SK-N-SH (cell line): ENCODE measurements around the gene TLE5. TPM values are rescaled to one million over a fixed set of nuclear protein-coding genes. Genes with fewer than 3 reads are reported as not detected.

Source experiments
- CTCF ChIA-PET: fragments of 300-600, 350-600 bp; formaldehyde crosslinking; extraction: SDS; loops from one replicate; lab custom pipeline; 2021; lab: Yijun Ruan, JAX
- POLR2A ChIA-PET: fragments of 350-600 bp; sonication (Branson Sonifier 250); formaldehyde crosslinking; extraction: SDS; loops from one replicate; lab custom pipeline; 2020; ENCODE audit warnings: antibody characterized with exemption, inconsistent platforms; lab: Yijun Ruan, JAX
- DNase-seq: peaks from one replicate; pipeline ENCODE4 v3.0.0; 2012
- H2AFZ ChIP-seq: fragments of 200-600 bp; sonication (generic); 2 replicates; pipeline ENCODE4 v1.8.1; 2016; ENCODE audit warnings: antibody characterized with exemption, mild to moderate bottlenecking, low read depth
- H3F3A ChIP-seq: fragments of 200-600 bp; sonication (generic); replicated peaks from 2 replicates; pipeline ENCODE3; 2016; ENCODE audit warnings: antibody characterized with exemption, mild to moderate bottlenecking; ENCODE audit not compliant: insufficient read depth
- H3K27ac ChIP-seq, 2 experiments: fragments of 200-500 bp in 1 of 2; fragments of 200-600 bp in 1 of 2; sonication (Bioruptor generic) in 1 of 2; sonication (generic), shearing (Covaris generic) in 1 of 2; 2 replicates each; pipeline versions ENCODE4 v1.5.1 to v1.6.1; 2014 to 2016; ENCODE audit warnings: low read depth in 2 of 2, inconsistent platforms in 1 of 2, low read length in 1 of 2, mild to moderate bottlenecking in 1 of 2, mixed read lengths in 1 of 2
- H3K27me3 ChIP-seq: fragments of 200-600 bp; sonication (generic), shearing (Covaris generic); 2 replicates; pipeline ENCODE4 v1.6.1; 2016; ENCODE audit warnings: mixed run types; ENCODE audit not compliant: insufficient read depth
- H3K36me3 ChIP-seq, 2 experiments: fragments of 200-500 bp in 1 of 2; fragments of 200-600 bp in 1 of 2; sonication (Bioruptor generic) in 1 of 2; sonication (generic) in 1 of 2; replicated peaks in 1 of 2; 2 replicates each; pipeline versions ENCODE3 to v1.5.1; 2014 to 2016; ENCODE audit warnings: low read length in 1 of 2, mild to moderate bottlenecking in 1 of 2; ENCODE audit not compliant: insufficient read depth in 2 of 2, control insufficient read depth in 1 of 2
- H3K4me1 ChIP-seq, 2 experiments: fragments of 200-500 bp in 1 of 2; fragments of 200-600 bp in 1 of 2; sonication (Bioruptor generic) in 1 of 2; sonication (generic), shearing (Covaris generic) in 1 of 2; 2 replicates each; pipeline versions ENCODE4 v1.5.1 to v1.6.1; 2014 to 2016; ENCODE audit warnings: low read depth in 1 of 2, low read length in 1 of 2, mixed run types in 1 of 2; ENCODE audit not compliant: insufficient read depth in 2 of 2, control insufficient read depth in 1 of 2
- H3K4me2 ChIP-seq: fragments of 200-600 bp; sonication (generic), shearing (Covaris generic); 2 replicates; pipeline ENCODE4 v1.6.1; 2017; ENCODE audit warnings: mixed run types
- H3K4me3 ChIP-seq, 2 experiments: fragments of 200-500 bp in 1 of 2; fragments of 200-600 bp in 1 of 2; sonication (Bioruptor generic) in 1 of 2; sonication (generic), shearing (Covaris generic) in 1 of 2; 2 replicates each; pipeline versions ENCODE4 v1.5.1 to v1.8.1; 2014 to 2016; ENCODE audit warnings: low read depth in 2 of 2, inconsistent platforms in 1 of 2, low read length in 1 of 2, mild to moderate bottlenecking in 1 of 2, mixed read lengths in 1 of 2, moderate library complexity in 1 of 2
- H3K79me2 ChIP-seq: fragments of 200-600 bp; sonication (generic); 2 replicates; pipeline ENCODE4 v1.8.1; 2017; ENCODE audit warnings: mild to moderate bottlenecking; ENCODE audit not compliant: insufficient read depth
- H3K9ac ChIP-seq: fragments of 200-600 bp; sonication (generic); 2 replicates; pipeline ENCODE4 v1.6.1; 2017; ENCODE audit warnings: mixed run types
- H3K9me2 ChIP-seq: fragments of 200-600 bp; sonication (generic); 2 replicates; pipeline ENCODE4 v1.6.1; 2017; ENCODE audit warnings: mixed run types
- H3K9me3 ChIP-seq: fragments of 200-600 bp; sonication (generic); 2 replicates; pipeline ENCODE4 v1.6.1; 2017; ENCODE audit warnings: mixed run types, mild to moderate bottlenecking, moderate library complexity
- H4K20me1 ChIP-seq: fragments of 200-600 bp; sonication (generic); 2 replicates; pipeline ENCODE4 v1.6.1; 2017; ENCODE audit warnings: mild to moderate bottlenecking, mixed run types; ENCODE audit not compliant: insufficient read depth
- CHD2 ChIP-seq: fragments of 150-350 bp; IDR thresholded peaks from 2 replicates; pipeline ENCODE4 v1.6.1; 2018; ENCODE audit warnings: low read length; ENCODE audit not compliant: partially characterized antibody
- CTCF ChIP-seq: fragments of 200-600 bp; sonication (generic); IDR thresholded peaks from 2 replicates; pipeline ENCODE4 v1.6.1; 2017; ENCODE audit warnings: antibody characterized with exemption, mild to moderate bottlenecking, moderate library complexity
- EP300 ChIP-seq, 2 experiments: IDR thresholded peaks; 2 replicates each; pipeline versions ENCODE4 v1.4.0 to v1.6.1; 2012; ENCODE audit warnings: borderline replicate concordance in 1 of 2, low read depth in 1 of 2, low read length in 1 of 2
- EZH2phosphoT487 ChIP-seq: fragments of 200-600 bp; sonication (generic); IDR thresholded peaks from 2 replicates; pipeline ENCODE4 v1.6.1; 2017; ENCODE audit warnings: low read depth, mixed run types, mild to moderate bottlenecking, antibody characterized with exemption, moderate library complexity, borderline replicate concordance
- FOSL2 ChIP-seq: IDR thresholded peaks from 2 replicates; pipeline ENCODE4 v1.4.0; 2012; ENCODE audit warnings: low read depth, mild to moderate bottlenecking, moderate library complexity, borderline replicate concordance
- FOXM1 ChIP-seq: IDR thresholded peaks from 2 replicates; pipeline ENCODE4 v1.4.0; 2012; ENCODE audit warnings: low read depth, mild to moderate bottlenecking
- NRF1 ChIP-seq: IDR thresholded peaks from 2 replicates; pipeline ENCODE4 v1.6.1; 2012; ENCODE audit warnings: low read depth, mild to moderate bottlenecking, low read length
- POLR2AphosphoS5 ChIP-seq: IDR thresholded peaks from 2 replicates; pipeline ENCODE4 v1.6.1; 2012; ENCODE audit warnings: low read depth, low read length
- RAD21 ChIP-seq: IDR thresholded peaks from 2 replicates; pipeline ENCODE4 v1.6.1; 2012; ENCODE audit warnings: mild to moderate bottlenecking, low read length
- SMC3 ChIP-seq: IDR thresholded peaks from 2 replicates; pipeline ENCODE4 v1.6.1; 2012; ENCODE audit warnings: low read depth, low read length, improper control_type of control experiment
- USF1 ChIP-seq: IDR thresholded peaks from 2 replicates; pipeline ENCODE4 v1.4.0; 2012; ENCODE audit warnings: low read depth, borderline replicate concordance
- YY1 ChIP-seq: IDR thresholded peaks from 2 replicates; pipeline ENCODE4 v1.4.0; 2012; ENCODE audit warnings: low read depth, mild to moderate bottlenecking
- WGBS: methylation state at CpG from one replicate; pipeline ENCODE4 v1.1.6; 2017; ENCODE audit warnings: low lambda C conversion rate; 5-methylcytosine and 5-hydroxymethylcytosine counted together
- polyA plus RNA-seq, 3 experiments: library from polyadenylated mRNA; depleted of rRNA; stranded (reverse); fragments of >200 nt; gene quantifications; 2 replicates each; pipeline ENCODE4 v1.2.3, GENCODE V29; 2012

TLE5 gene
- polyA plus RNA-seq, 1 of the 3 experiments (the other 2 are of a cell fraction): 519 TPM

- CTCF ChIA-PET: no interaction called here
Observed at GRCh38 chr19:3010871-3011270, 51.4 kb downstream of the TLE5 start.

GRCh38 chr19:3008994-3009393 lies 53.3 kb downstream of the TLE5 start:
- Histone ChIP-seq H3K4me2 (no peak overlapping the region), H3K36me3 (no peaks in the 10 kb centered on the region), H3K4me1 (peaks cover 0 to 9% of the 10 kb centered on the region in 2 experiments; a peak in 1 of 4 replicates), H3K9me2 (no peaks in the 10 kb centered on the region), H3K4me3 (no peak overlapping the region), H3K9me3 (no peaks in the 10 kb centered on the region), H3K9ac (no peak overlapping the region), H3K79me2 (no peaks in the 10 kb centered on the region), H2AFZ (no peak overlapping the region), H3F3A (peaks cover 5% of the 10 kb centered on the region), H3K27me3 (peaks cover 26% of the 10 kb centered on the region), H3K27ac (no peak overlapping the region), H4K20me1 (no peaks in the 10 kb centered on the region)
- CTCF ChIA-PET: no interaction called here
- DNase-seq: no peak
- TF ChIP-seq USF1: no peak
- no peak for TF ChIP-seq FOSL2
- no peak for TF ChIP-seq CTCF
- TF ChIP-seq CHD2: no peak
- TF ChIP-seq SMC3: no peak
- TF ChIP-seq NRF1: no peak
- no peak for TF ChIP-seq YY1
- no peak for TF ChIP-seq EP300 (IDR thresholded peaks at IDR 0.05; ENCODE audit: borderline replicate concordance in 1 of 2, low read depth in 1 of 2, low read length in 1 of 2)
- TF ChIP-seq FOXM1: no peak
- no peak for TF ChIP-seq EZH2phosphoT487
- no peak for TF ChIP-seq RAD21
- POLR2A ChIA-PET: no interaction called here
- WGBS: 52% methylated on average over 6 of the region's 6 CpGs

More at GRCh38 chr19:3010871-3011270, 51.4 kb downstream of the TLE5 start:
- Histone ChIP-seq H3K27me3 (peaks cover 12% of the 10 kb centered on the region), H3K9me2 (no peaks in the 10 kb centered on the region), H3K4me1 (no peaks in the 10 kb centered on the region), H3K9me3 (no peaks in the 10 kb centered on the region), H3K27ac (no peak overlapping the region), H3K4me2 (no peak overlapping the region), H4K20me1 (no peaks in the 10 kb centered on the region), H3F3A (peaks cover 5% of the 10 kb centered on the region), H3K36me3 (no peaks in the 10 kb centered on the region), H3K79me2 (no peaks in the 10 kb centered on the region), H2AFZ (no peak overlapping the region), H3K4me3 (no peak overlapping the region), H3K9ac (no peak overlapping the region)
- POLR2A ChIA-PET: no interaction called here
- WGBS: 60% methylated on average over 7 of the region's 13 CpGs
- DNase-seq: no peak
- TF ChIP-seq CHD2 (no peak), EP300 (IDR thresholded peaks at IDR 0.05; ENCODE audit: borderline replicate concordance in 1 of 2, low read depth in 1 of 2, low read length in 1 of 2) (no peak), POLR2AphosphoS5 (no peak)
- TF ChIP-seq, all 33 proteins: peak for 0
